OCI-M2 (cell line): ENCODE data around the gene SNRNP48.

ENCODE experiments used
- DNase-seq: peaks from one replicate; lab custom pipeline; 2025; ENCODE audit not compliant: unreplicated experiment; lab: John Stamatoyannopoulos, UW

The SNRNP48 gene

DNA sequence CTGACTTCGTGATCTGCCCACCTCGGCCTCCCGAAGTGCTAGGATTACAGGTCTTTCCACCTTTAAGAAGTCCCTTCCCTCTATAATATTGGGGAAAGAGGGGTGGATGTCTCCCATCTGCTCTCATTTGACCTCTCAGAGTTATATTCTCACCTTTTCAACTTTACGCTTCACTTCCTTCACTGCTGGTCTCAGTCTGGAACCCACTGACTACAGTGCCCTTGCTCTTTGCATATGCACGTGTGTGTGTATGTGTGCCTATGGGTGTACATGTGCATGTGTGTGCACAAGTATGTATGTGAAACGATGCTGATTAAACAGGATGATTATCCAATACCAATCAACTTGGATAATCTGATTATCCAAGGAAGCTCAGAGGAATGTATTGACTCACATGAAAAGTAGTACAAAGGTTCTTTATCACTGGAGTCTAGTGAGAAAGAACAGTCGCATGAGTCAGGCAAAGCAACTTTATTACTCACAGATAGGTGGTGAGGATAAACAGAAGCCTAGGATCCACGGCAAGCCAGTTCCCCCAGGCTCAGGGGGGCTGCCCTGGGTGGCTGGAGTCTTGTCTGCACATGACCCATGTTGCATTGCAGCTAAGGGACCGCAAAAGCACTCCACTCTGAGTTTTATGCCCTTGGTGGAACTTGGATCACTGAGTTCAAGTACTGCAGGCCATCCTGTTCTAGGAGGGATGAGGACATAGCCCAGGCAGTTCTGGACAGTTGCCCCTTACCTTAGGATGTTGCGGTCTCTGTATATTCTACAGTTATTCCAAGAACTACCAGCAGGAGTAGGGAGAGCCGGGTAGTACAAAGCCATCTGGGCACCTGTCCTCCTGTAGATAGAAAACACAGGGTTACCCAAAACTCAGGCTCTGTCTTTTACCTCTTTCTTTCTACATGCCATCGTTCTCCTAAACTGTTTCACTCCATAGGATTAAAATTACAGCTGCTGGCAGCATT is 50.9 kb downstream of the SNRNP48 start:
- DNase-seq: no peak

DNA sequence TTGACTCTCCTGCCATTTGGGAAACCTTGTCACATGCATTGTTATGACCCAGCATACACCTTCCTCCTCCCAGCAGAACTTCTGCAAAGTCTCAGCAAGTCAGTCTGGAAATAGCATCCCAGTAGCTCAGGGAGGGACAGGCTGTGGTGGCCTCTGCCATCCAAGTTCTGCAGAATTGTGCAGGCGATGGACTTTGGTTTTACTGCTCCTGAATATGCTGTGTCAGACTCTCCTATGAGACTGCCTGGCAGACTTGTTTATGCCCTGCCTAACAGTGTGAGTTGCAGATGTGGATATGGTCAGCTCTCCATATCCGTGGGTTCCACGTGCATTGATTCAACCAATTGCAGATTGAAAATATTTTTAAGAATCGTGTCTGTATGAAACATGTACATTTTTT is 52.8 kb downstream of the SNRNP48 start:
- DNase-seq: no peak

DNA sequence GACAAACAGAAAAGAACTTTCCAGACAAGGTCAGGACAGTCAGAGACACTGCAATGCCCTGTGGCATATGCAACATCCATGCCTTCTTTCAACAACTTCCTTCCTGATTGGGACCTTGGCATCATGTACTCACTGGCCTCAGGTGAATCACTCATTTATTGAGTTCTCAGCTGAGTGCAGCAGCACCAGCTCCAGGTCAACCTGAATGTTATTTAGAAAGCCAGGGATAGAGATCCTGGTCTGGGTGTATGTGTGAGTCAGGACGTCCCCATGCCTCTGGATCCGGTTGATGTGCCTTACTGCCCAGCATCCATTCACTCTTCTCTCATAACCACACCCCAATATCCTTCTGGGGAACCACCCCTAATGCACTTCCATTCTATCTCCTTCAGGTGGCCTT is 54.4 kb downstream of the SNRNP48 start:
- no peak for DNase-seq

DNA sequence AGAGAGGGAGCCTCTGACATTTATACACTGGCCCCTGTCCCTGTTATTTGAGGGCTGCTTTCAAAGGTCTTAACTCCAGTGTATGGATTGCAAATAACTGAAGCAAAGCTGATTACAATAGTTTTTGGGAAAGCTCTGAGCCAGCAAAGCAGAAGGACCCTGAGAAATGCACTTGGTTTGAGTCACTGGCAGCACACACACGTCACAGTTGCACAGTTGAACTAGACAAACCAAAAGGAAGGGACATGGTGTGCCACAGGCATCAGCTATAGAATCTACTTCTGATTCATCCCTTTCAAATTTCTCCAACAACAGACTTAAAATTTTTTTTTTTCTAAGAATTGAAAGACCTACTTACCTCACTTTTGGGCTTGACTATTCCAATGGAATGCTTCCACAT is 56.4 kb downstream of the SNRNP48 start:
- no peak for DNase-seq

DNA sequence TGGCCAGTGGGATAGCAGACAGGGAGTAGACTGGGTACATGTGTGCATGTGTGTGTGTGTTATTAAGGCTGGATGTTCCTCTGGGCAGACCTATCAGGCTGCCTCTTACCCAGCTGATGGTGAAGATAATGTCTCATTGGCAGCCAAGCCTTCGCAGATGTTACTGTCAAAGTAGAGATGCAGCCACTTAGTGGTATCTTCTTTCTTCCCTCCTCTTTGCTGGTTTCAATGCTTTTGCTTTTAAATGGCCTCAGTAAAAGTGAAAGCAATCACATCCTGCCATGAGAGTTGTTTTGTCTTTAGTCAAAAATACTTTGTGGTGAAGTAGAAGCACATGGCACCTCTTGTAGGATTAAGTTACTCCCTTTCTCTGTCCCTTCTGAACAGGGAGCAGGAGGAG is 57.5 kb downstream of the SNRNP48 start:
- DNase-seq: no peak

DNA sequence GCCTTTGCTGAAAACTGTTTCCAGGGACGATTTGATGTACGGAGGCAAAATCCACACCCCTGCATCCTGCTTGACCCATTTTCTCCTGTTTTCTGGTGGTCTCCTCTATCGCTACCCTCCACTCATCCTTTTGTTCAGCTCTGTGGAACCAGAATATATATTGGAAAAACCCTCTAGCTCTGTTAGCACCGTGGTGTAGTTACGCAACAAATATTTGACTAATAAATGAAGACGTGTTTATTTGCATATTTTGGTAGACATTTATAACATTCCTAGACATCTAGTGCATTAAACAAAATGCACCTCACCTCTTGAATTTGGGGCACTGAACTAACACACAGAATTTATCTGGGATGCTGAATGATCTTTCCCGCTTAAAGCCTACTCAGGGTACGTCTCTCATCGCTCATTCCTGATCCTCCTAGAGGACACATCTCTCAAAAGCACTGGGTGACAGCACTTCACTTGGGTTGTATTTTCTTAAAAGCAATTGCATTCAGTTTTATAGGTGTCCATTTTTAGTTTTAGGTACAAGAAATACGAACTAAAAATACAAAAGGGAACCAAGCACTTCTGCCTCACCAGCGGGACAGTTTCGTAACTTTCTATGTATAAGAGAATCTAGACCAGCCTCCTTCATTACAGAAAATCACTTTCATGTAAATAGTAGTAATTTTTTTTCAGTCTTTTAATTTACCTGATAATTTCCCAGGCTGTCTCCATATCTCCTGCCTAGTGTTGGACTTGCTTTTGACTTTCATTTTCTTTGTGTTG is 59.2 kb downstream of the SNRNP48 start:
- DNase-seq: no peak

DNA sequence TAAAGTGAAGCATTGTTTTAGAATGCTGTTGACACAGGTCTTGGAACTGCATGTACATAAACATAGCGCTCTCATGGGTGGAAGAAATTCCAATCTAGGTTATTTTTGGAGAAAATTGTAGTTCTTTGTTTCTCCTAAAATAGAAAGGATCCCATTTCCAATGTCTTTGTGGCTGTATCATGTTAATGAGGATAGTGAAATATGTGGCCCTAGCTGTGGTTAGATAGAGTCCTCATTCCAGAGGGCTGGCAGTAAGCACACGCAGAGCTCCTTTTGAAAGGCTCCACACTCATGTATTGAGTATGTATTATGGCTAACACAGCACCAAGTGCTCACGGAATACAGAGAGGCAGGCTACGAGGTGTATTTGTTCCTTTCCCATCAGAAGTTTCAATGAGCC is 60.9 kb downstream of the SNRNP48 start:
- DNase-seq: no peak

DNA sequence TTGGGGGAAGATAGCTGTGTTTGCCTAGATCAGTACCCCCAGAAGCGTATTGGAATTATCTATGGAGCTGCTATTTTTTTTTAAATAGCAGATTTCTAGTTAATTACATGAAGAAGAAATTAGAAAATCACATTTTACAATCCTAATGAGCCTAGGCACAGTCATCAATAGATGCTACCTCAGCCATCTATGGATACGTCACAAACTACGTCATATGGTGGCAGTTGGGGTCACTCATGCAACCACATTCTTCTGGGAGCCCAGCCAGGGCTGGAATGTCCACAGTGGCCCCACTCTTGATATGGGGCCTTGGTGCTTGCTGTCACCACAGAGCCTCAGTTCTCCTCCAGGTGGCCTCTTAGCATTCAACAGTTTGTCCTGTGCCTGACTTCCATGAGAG is 63.0 kb downstream of the SNRNP48 start:
- no peak for DNase-seq

DNA sequence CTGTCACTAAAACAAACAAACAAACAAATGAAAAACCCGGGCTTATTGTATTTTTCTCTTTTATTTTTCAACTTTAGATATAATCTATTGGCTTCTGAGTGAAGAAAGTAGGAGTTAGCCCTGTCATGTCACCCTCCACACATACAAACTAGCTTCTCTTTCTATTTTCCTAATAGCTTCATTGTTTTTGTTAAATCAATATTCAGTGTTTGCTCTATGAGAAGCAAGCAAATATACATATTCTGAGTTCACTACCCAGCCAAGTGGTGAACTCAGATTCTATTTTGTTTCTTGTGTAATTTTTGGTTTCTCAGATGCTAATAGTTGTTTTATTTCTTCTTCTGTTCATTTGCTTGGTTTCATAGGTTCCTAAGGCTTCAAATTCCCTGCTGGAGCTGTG is 66.4 kb downstream of the SNRNP48 start:
- DNase-seq: no peak

DNA sequence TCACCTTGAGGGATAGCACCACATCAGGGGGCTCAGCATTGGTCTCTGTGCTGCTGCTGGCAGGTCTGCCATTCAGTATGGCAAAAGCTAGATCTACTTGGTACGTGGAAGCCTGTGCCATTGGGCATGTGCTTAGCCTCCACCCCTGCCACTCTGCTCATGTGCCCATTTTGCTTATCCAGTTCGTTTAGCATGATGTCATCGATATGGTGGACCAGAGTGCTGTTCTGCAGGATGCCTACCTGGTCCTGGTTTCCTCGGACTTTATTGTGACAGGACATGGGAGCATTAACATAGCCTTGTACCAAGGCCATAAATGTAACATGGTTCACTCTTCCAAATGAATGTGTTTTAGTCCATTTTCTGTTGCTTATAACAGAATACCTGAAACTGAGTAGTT is 68.5 kb downstream of the SNRNP48 start:
- DNase-seq: no peak

DNA sequence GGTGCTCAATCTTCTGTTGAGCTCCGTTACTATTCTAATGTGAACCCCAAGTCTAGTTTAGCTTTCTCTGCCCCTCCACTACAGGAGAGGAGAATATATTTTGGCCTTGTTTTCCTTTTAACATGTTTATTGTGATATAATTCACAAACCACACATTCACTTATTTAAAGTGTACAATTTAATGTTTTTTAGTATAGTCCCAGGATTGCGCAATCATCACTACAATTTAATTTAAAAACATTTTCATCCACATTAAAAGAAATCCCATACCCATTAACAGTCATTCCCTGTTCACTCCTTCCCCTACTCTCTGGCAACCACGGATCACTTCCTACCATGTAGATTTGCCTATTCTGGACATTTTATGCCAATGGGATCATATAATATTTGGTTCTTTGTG is 71.4 kb downstream of the SNRNP48 start:
- no peak for DNase-seq
